CD4-positive, alpha-beta T cell (primary cell): ENCODE measurements around the gene PCNX3. TPM values are rescaled to one million over a fixed set of nuclear protein-coding genes. Genes with fewer than 3 reads are reported as not detected.

Experiments
- ATAC-seq: fragments of 200-7000 bp; cut with Tn5 transposase; one replicate; pipeline ENCODE4 v1.10.0; 2022; ENCODE audit warnings: mild to moderate bottlenecking; ENCODE audit not compliant: poor library complexity
- CTCF ChIA-PET: fragments of 350-600 bp; sonication (Branson Sonifier 250); formaldehyde crosslinking; loops from one replicate; lab custom pipeline; 2021; ENCODE audit warnings: antibody characterized with exemption, inconsistent platforms; lab: Charles Lee
- POLR2A ChIA-PET: fragments of 350-600 bp; sonication (Branson Sonifier 250); formaldehyde crosslinking; loops from one replicate; lab custom pipeline; 2021; ENCODE audit warnings: antibody characterized with exemption, inconsistent platforms; lab: Charles Lee
- DNase-seq, 14 experiments: peaks; one replicate each; pipeline ENCODE4 v3.0.0-alpha.2; 2013 to 2020; ENCODE audit warnings: mixed read lengths in 2 of 14
- H3K27ac ChIP-seq, 2 donors: one replicate each; pipeline versions ENCODE4 v1.5.1 to v1.7.0; 2013; ENCODE audit warnings: low read length in 2 of 2, low read depth in 1 of 2, mild to moderate bottlenecking in 1 of 2
- H3K27me3 ChIP-seq, 2 experiments: 1 replicate in 1 of 2; 2 replicates in 1 of 2; pipeline versions ENCODE4 v1.6.1 to v1.7.0; 2013; ENCODE audit warnings: low read length in 2 of 2, control low read depth in 1 of 2, mild to moderate bottlenecking in 1 of 2, moderate library complexity in 1 of 2; ENCODE audit not compliant: insufficient read depth in 2 of 2, control insufficient read depth in 1 of 2
- H3K36me3 ChIP-seq: one replicate; pipeline ENCODE4 v1.6.1; 2013; ENCODE audit warnings: low read length, control low read depth; ENCODE audit not compliant: insufficient read depth
- H3K4me1 ChIP-seq: one replicate; pipeline ENCODE4 v1.6.1; 2013; ENCODE audit warnings: low read length, control low read depth; ENCODE audit not compliant: insufficient read depth
- H3K4me3 ChIP-seq: one replicate; pipeline ENCODE4 v1.5.1; 2013; ENCODE audit warnings: mild to moderate bottlenecking, low read length, moderate library complexity
- H3K9me3 ChIP-seq, 2 experiments: 1 replicate in 1 of 2; 2 replicates in 1 of 2; pipeline versions ENCODE4 v1.6.1 to v1.7.0; 2013; ENCODE audit warnings: low read length in 2 of 2, mild to moderate bottlenecking in 2 of 2, control low read depth in 1 of 2, moderate library complexity in 1 of 2; ENCODE audit not compliant: control insufficient read depth in 1 of 2, insufficient read depth in 1 of 2
- H3K27ac Mint-ChIP-seq: one replicate; pipeline ENCODE4 v1.8.0; 2020; ENCODE audit warnings: mixed read lengths
- H3K27me3 Mint-ChIP-seq: one replicate; pipeline ENCODE4 v1.8.0; 2021; ENCODE audit warnings: mixed read lengths
- H3K36me3 Mint-ChIP-seq: one replicate; pipeline ENCODE4 v1.8.0; 2021; ENCODE audit warnings: low read depth, mixed read lengths
- H3K4me1 Mint-ChIP-seq: one replicate; pipeline ENCODE4 v1.8.0; 2021; ENCODE audit warnings: low read depth, mixed read lengths
- H3K4me3 Mint-ChIP-seq: one replicate; pipeline ENCODE4 v1.8.0; 2020; ENCODE audit warnings: mild to moderate bottlenecking, mixed read lengths
- H3K9me3 Mint-ChIP-seq: one replicate; pipeline ENCODE4 v1.8.0; 2020; ENCODE audit warnings: mixed read lengths
- intact Hi-C, 2 experiments: fragments of 100-400 bp; cut with DNase I in 1 of 2; cut with micrococcal nuclease in 1 of 2; formaldehyde crosslinking; loops; one replicate each; pipeline versions ENCODE4 v1.15.1 to v1.9.0; 2023 to 2025; cut with DNase I, micrococcal nuclease
- total RNA-seq, 174 experiments: library from RNA in 2 of 174; stranded (reverse) in 2 of 174; gene quantifications; one replicate each; pipeline ENCODE4 v1.2.3 and lab custom pipeline; 2021 to 2026
- TF ChIP-seq, protein P1 (sequence below): fragments of 200-600 bp; IDR thresholded peaks from one replicate; pipeline ENCODE4 v1.8.0; 2022; ENCODE audit warnings: antibody characterized with exemption, mild to moderate bottlenecking

PCNX3 gene
- total RNA-seq, 2 experiments from 2014 or later, result 37.3 to 40.5 TPM

DNA sequence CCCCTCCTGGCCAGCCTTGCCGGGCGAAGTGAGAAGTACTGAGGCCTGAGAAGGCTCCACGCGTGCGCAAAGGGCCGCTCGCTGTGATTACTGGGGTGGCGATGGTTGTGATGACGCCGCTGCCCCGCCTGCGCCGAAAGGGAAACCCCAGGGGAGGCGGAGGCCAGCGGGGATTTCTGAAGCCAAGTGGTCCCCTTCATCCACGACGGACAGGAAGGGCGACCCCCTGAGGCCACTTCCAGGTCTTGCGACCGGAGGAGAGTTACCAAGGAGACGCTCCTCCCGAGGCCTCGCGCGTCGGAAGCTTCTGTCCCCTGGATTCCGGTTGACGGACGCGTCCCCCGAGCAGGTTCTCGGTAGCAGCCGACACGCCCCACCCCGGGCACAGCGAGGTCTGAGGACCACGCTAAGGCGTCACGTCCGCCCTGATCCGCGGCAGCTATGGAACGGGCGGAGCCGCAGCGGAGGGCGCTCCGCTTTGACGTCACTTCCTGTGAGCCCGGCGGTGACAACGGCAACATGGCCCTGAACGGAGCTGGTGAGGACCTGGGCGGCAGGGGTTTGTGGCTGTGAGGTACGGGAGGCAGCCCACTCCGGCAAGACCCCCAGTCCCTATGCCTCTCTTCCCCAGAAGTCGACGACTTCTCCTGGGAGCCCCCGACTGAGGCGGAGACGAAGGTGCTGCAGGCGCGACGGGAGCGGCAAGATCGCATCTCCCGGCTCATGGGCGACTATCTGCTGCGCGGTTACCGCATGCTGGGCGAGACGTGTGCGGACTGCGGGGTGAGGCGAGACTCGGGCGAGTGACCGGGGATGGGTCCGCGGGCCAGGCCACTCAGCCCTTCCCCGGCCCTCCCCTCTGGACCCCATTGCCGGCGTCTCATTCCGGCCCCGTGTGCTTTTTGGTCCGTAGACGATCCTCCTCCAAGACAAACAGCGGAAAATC lies 45.3 kb upstream of the PCNX3 start, which contains the start of gene ZNRD2:
Gene ZNRD2, plus strand, starts transcription at position 505 of the 946 bp plus-strand sequence. Its CDS starts 15 bp downstream, at position 520.
- no peaks in the 10 kb centered on the region for H3K27me3 Mint-ChIP-seq
- TF ChIP-seq, protein P1, sequence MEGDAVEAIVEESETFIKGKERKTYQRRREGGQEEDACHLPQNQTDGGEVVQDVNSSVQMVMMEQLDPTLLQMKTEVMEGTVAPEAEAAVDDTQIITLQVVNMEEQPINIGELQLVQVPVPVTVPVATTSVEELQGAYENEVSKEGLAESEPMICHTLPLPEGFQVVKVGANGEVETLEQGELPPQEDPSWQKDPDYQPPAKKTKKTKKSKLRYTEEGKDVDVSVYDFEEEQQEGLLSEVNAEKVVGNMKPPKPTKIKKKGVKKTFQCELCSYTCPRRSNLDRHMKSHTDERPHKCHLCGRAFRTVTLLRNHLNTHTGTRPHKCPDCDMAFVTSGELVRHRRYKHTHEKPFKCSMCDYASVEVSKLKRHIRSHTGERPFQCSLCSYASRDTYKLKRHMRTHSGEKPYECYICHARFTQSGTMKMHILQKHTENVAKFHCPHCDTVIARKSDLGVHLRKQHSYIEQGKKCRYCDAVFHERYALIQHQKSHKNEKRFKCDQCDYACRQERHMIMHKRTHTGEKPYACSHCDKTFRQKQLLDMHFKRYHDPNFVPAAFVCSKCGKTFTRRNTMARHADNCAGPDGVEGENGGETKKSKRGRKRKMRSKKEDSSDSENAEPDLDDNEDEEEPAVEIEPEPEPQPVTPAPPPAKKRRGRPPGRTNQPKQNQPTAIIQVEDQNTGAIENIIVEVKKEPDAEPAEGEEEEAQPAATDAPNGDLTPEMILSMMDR, result no peak
- intact Hi-C loops, result loop anchor here (1.0 to 10.0 kb wide), 6 partner anchors 17 to 543 kb away; partner anchors contain the start of genes PCNX3 (in 1 of the 2), RELA (in 1 of the 2), SCYL1 (in 1 of the 2) and SNX15 (in 1 of the 2)
- H3K27me3 ChIP-seq, result no peaks in the 10 kb centered on the region
- H3K27ac ChIP-seq, result peak within 1 kb of the TSS; percentile 99 to 100
- CTCF ChIA-PET, result interaction anchor here (0.9 to 4.4 kb wide), 6 partner anchors 10 to 29 kb away, joined by 3 to 64 read pairs (median 6); partner anchors contain the start of gene LTBP3
- H3K27ac Mint-ChIP-seq, result peak within 1 kb of the TSS; percentile 98
- no peaks in the 10 kb centered on the region for H3K9me3 Mint-ChIP-seq
- H3K4me1 ChIP-seq, result peaks cover 87% of the 10 kb centered on the region
- ATAC-seq (peak; percentile 71), DNase-seq (peak; percentile 96 to 100 (median 98))
- H3K9me3 ChIP-seq, result no peaks in the 10 kb centered on the region
- H3K36me3 ChIP-seq, result peaks cover 19% of the 10 kb centered on the region
- POLR2A ChIA-PET, result interaction anchor here (0.6 to 5.5 kb wide), 27 partner anchors 9 to 1046 kb away, joined by 3 to 92 read pairs (median 6); partner anchors contain the start of genes CFL1, KAT5, LTBP3 and MALAT1
- peaks cover 49% of the 10 kb centered on the region for H3K36me3 Mint-ChIP-seq
- H3K4me3 Mint-ChIP-seq, result peak within 1 kb of the TSS; percentile 100
- H3K4me1 Mint-ChIP-seq, result peaks cover 86% of the 10 kb centered on the region
- peak within 1 kb of the TSS; percentile 89 for H3K4me3 ChIP-seq

- peak overlapping the region; percentile 100 for H3K4me3 Mint-ChIP-seq
- intact Hi-C loops, result loop anchor here (5.0 to 10.0 kb wide), 3 partner anchors 47 to 544 kb away; partner anchors contain the start of genes RELA (in 1 of the 2), SCYL1 (in 1 of the 2) and SNX15 (in 1 of the 2)
Measured at GRCh38 chr11:65571420-65571819, 44.2 kb upstream of the PCNX3 start.

More at GRCh38 chr11:65571420-65571819, 44.2 kb upstream of the PCNX3 start:
- no peaks in the 10 kb centered on the region for H3K9me3 Mint-ChIP-seq
- Histone ChIP-seq H3K4me3 (peak overlapping the region; percentile 89), H3K4me1 (peaks cover 82% of the 10 kb centered on the region), H3K27ac (peak overlapping the region; percentile 99 to 100), H3K36me3 (peaks cover 19% of the 10 kb centered on the region), H3K9me3 (no peaks in the 10 kb centered on the region), H3K27me3 (no peaks in the 10 kb centered on the region)
- peak in 1 of 14 experiments; percentile 44 for DNase-seq
- ChIA-PET CTCF (interaction anchor here (0.5 to 4.4 kb wide), 6 partner anchors 17 to 103 kb away, joined by 3 to 64 read pairs (median 10); no protein-coding TSS in a partner anchor), POLR2A (interaction anchor here (0.6 to 5.5 kb wide), 19 partner anchors 10 to 510 kb away, joined by 3 to 92 read pairs (median 15); partner anchors contain the start of genes KAT5, LTBP3, MALAT1 and MAP3K11)
- peaks cover 79% of the 10 kb centered on the region for H3K4me1 Mint-ChIP-seq
- no peaks in the 10 kb centered on the region for H3K27me3 Mint-ChIP-seq
- TF ChIP-seq, protein P1, result no peak
- H3K36me3 Mint-ChIP-seq, result peaks cover 47% of the 10 kb centered on the region
- ATAC-seq, result no peak
- H3K27ac Mint-ChIP-seq, result peak overlapping the region; percentile 98
